Middle frontal gyrus (tissue), 1 donor: ENCODE measurements around the gene ESPN.
"Not testable (repeated sequence)": the region's sequence is repeated elsewhere in the genome, so short reads cannot be mapped to it uniquely, and the experiment has no call there.

ENCODE experiments used
- DNase-seq: peaks from one replicate; pipeline ENCODE4 v3.0.0-alpha.2; 2015; ENCODE audit warnings: low spot score; ENCODE audit errors: extremely low spot score

The ESPN gene

GRCh38 chr1:6447016-6447817, 22.6 kb downstream of the ESPN start:
- DNase-seq: no peak

- DNase-seq: no peak
Measured at GRCh38 chr1:6447818-6448748, 23.5 kb downstream of the ESPN start.

- no peak for DNase-seq
Measured at GRCh38 chr1:6448749-6449631, 24.4 kb downstream of the ESPN start.

GRCh38 chr1:6450005-6450450, 25.5 kb downstream of the ESPN start:
- no peak for DNase-seq

GRCh38 chr1:6450486-6450885, 25.9 kb downstream of the ESPN start:
- DNase-seq: not testable (repeated sequence)

GRCh38 chr1:6450943-6451373, 26.4 kb downstream of the ESPN start:
- no peak for DNase-seq

- not testable (repeated sequence) for DNase-seq
Measured at GRCh38 chr1:6453895-6454855, 29.6 kb downstream of the ESPN start.

- DNase-seq: no peak
Measured at GRCh38 chr1:6454856-6455751, 30.5 kb downstream of the ESPN start.

- DNase-seq: not testable (repeated sequence)
Measured at GRCh38 chr1:6455752-6456520, 31.4 kb downstream of the ESPN start.

- DNase-seq: no peak
Measured at GRCh38 chr1:6456800-6457466, 32.4 kb downstream of the ESPN start.

- no peak for DNase-seq
Measured at GRCh38 chr1:6459850-6460265, 35.3 kb downstream of the ESPN start.

- no peak for DNase-seq
Measured at GRCh38 chr1:6460301-6461050, 35.9 kb downstream of the ESPN start.

- no peak for DNase-seq
Measured at GRCh38 chr1:6461051-6461530, 36.5 kb downstream of the ESPN start.

GRCh38 chr1:6461538-6462411, 37.2 kb downstream of the ESPN start:
- DNase-seq: no peak

GRCh38 chr1:6462412-6463119, 38.0 kb downstream of the ESPN start:
- no peak for DNase-seq
